ENCODE measurements around the gene PHF11.

DNA sequence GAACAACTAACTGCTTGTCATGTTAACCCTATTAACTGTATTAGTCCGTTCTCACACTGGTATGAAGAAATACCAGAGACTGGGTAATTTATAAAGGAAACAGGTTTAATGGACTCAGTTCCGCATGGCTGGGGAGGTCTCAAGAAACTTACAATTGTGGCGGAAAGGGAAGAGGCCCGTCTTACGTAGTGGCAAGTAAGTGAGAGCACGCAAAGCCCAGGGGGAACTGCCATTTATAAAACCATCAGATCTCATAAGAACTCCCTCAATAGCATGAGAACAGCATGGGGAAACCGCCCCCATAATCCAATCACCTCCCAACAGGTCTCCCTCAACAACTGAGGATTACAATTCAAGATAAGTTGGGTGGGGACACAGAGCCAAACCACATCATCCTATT, 34.7 kb downstream of the PHF11 start:
- TF ChIP-seq, protein P1, sequence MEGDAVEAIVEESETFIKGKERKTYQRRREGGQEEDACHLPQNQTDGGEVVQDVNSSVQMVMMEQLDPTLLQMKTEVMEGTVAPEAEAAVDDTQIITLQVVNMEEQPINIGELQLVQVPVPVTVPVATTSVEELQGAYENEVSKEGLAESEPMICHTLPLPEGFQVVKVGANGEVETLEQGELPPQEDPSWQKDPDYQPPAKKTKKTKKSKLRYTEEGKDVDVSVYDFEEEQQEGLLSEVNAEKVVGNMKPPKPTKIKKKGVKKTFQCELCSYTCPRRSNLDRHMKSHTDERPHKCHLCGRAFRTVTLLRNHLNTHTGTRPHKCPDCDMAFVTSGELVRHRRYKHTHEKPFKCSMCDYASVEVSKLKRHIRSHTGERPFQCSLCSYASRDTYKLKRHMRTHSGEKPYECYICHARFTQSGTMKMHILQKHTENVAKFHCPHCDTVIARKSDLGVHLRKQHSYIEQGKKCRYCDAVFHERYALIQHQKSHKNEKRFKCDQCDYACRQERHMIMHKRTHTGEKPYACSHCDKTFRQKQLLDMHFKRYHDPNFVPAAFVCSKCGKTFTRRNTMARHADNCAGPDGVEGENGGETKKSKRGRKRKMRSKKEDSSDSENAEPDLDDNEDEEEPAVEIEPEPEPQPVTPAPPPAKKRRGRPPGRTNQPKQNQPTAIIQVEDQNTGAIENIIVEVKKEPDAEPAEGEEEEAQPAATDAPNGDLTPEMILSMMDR (IDR thresholded peaks at IDR 0.05) = no peak
- TF ChIP-seq USF2 (IDR thresholded peaks at IDR 0.05) = no peak
- no peak for TF ChIP-seq PBX3 (IDR thresholded peaks at IDR 0.05)
- TF ChIP-seq FOSL2 (IDR thresholded peaks at IDR 0.05) = no peak
- no peak for TF ChIP-seq FOSL2 (CRISPR knock-in tag; IDR thresholded peaks at IDR 0.05)
- TF ChIP-seq POLR2A (IDR thresholded peaks at IDR 0.05; ENCODE audit: low read length) = no peak
- no peak for TF ChIP-seq RNF2 (IDR thresholded peaks at IDR 0.05; ENCODE audit: borderline replicate concordance, low read depth)
- TF ChIP-seq CHD2 (IDR thresholded peaks at IDR 0.05; ENCODE audit: low read length, partially characterized antibody) = no peak
- TF ChIP-seq POLR2AphosphoS2 (conservative IDR thresholded peaks at IDR 0.05; ENCODE audit: low read length) = no peak
- TF ChIP-seq, protein P2, sequence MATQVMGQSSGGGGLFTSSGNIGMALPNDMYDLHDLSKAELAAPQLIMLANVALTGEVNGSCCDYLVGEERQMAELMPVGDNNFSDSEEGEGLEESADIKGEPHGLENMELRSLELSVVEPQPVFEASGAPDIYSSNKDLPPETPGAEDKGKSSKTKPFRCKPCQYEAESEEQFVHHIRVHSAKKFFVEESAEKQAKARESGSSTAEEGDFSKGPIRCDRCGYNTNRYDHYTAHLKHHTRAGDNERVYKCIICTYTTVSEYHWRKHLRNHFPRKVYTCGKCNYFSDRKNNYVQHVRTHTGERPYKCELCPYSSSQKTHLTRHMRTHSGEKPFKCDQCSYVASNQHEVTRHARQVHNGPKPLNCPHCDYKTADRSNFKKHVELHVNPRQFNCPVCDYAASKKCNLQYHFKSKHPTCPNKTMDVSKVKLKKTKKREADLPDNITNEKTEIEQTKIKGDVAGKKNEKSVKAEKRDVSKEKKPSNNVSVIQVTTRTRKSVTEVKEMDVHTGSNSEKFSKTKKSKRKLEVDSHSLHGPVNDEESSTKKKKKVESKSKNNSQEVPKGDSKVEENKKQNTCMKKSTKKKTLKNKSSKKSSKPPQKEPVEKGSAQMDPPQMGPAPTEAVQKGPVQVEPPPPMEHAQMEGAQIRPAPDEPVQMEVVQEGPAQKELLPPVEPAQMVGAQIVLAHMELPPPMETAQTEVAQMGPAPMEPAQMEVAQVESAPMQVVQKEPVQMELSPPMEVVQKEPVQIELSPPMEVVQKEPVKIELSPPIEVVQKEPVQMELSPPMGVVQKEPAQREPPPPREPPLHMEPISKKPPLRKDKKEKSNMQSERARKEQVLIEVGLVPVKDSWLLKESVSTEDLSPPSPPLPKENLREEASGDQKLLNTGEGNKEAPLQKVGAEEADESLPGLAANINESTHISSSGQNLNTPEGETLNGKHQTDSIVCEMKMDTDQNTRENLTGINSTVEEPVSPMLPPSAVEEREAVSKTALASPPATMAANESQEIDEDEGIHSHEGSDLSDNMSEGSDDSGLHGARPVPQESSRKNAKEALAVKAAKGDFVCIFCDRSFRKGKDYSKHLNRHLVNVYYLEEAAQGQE (IDR thresholded peaks at IDR 0.05) = no peak
- no peak for TF ChIP-seq RAD21 (conservative IDR thresholded peaks at IDR 0.05 in 1 of 2, IDR thresholded peaks at IDR 0.05 in 1 of 2)
- no peak for TF ChIP-seq NR3C1 (IDR thresholded peaks at IDR 0.05)
- no peak for TF ChIP-seq GATA3 (IDR thresholded peaks at IDR 0.05; ENCODE audit: borderline replicate concordance)
- TF ChIP-seq JUNB (IDR thresholded peaks at IDR 0.05) = no peak
